IMR-90 (cell line): ENCODE measurements around the gene DCTN2. TPM values are rescaled to one million over a fixed set of nuclear protein-coding genes. Genes with fewer than 3 reads are reported as not detected.

Source experiments
- ATAC-seq: fragments of 200-7000 bp; cut with Tn5 transposase; 2 replicates; pipeline ENCODE4 v1.9.1; 2020; ENCODE audit warnings: low read depth, mild to moderate bottlenecking, moderate library complexity
- BruUV-seq: library from RNA; stranded (reverse); fragments of 400-500 nt; replicated peaks from 2 replicates; lab custom pipeline; 2021; lab: Mats Ljungman, UMichigan
- CTCF ChIA-PET: fragments of 300-600 bp; formaldehyde crosslinking; extraction: SDS; loops from one replicate; lab custom pipeline; 2021; ENCODE audit warnings: antibody characterized with exemption; lab: Yijun Ruan, JAX
- POLR2A ChIA-PET: fragments of 300-600 bp; sonication (Branson Sonifier 250); formaldehyde crosslinking; loops from one replicate; lab custom pipeline; 2022; ENCODE audit warnings: antibody characterized with exemption; ENCODE audit not compliant: unreplicated experiment; lab: Charles Lee
- DNase-seq: peaks from one replicate; pipeline ENCODE4 v3.0.0; 2013
- H2AFZ ChIP-seq: replicated peaks from 2 replicates; pipeline ENCODE3; 2013; ENCODE audit warnings: low read length, mild to moderate bottlenecking; ENCODE audit not compliant: poor library complexity
- H2AK5ac ChIP-seq: 2 replicates; pipeline ENCODE4 v1.6.1; 2013; ENCODE audit warnings: low read depth, low read length, inconsistent platforms
- H2AK9ac ChIP-seq: replicated peaks from 2 replicates; pipeline ENCODE3; 2013; ENCODE audit warnings: mild to moderate bottlenecking, low read depth, low read length, moderate library complexity; ENCODE audit not compliant: poor library complexity
- H2BK120ac ChIP-seq: 2 replicates; pipeline ENCODE4 v1.6.1; 2013; ENCODE audit warnings: low read depth, low read length, inconsistent platforms
- H2BK15ac ChIP-seq: 3 replicates; pipeline ENCODE4 v1.6.1; 2013; ENCODE audit warnings: low read depth, low read length, inconsistent platforms
- H2BK20ac ChIP-seq: 2 replicates; pipeline ENCODE4 v1.6.1; 2013; ENCODE audit warnings: low read depth, mild to moderate bottlenecking, inconsistent platforms, low read length, moderate library complexity
- H2BK5ac ChIP-seq: 2 replicates; pipeline ENCODE4 v1.6.1; 2013; ENCODE audit warnings: mild to moderate bottlenecking, low read depth, low read length, inconsistent platforms; ENCODE audit not compliant: poor library complexity, severe bottlenecking
- H3K14ac ChIP-seq: replicated peaks from 2 replicates; pipeline ENCODE4 v1.6.1; 2013; ENCODE audit warnings: low read depth, low read length, inconsistent platforms
- H3K18ac ChIP-seq: 2 replicates; pipeline ENCODE4 v1.6.1; 2013; ENCODE audit warnings: low read depth, low read length, control low read depth
- H3K23ac ChIP-seq: 2 replicates; pipeline ENCODE4 v1.6.1; 2013; ENCODE audit warnings: low read depth, low read length, inconsistent platforms
- H3K27ac ChIP-seq: 2 replicates; pipeline ENCODE4 v1.5.1; 2013; ENCODE audit warnings: mild to moderate bottlenecking, control low read depth, low read length; ENCODE audit not compliant: insufficient read depth
- H3K27me3 ChIP-seq: 2 replicates; pipeline ENCODE4 v1.6.1; 2013; ENCODE audit warnings: low read length; ENCODE audit not compliant: control insufficient read depth, insufficient read depth
- H3K36me3 ChIP-seq: 2 replicates; pipeline ENCODE4 v1.6.1; 2013; ENCODE audit warnings: low read length, mixed read lengths; ENCODE audit not compliant: control insufficient read depth, insufficient read depth
- H3K4ac ChIP-seq: 2 replicates; pipeline ENCODE4 v1.6.1; 2013; ENCODE audit warnings: low read depth, low read length, inconsistent platforms
- H3K4me1 ChIP-seq: 2 replicates; pipeline ENCODE4 v1.6.1; 2013; ENCODE audit warnings: low read length, mixed read lengths; ENCODE audit not compliant: control insufficient read depth, insufficient read depth
- H3K4me2 ChIP-seq: 2 replicates; pipeline ENCODE4 v1.6.1; 2013; ENCODE audit warnings: low read depth, mild to moderate bottlenecking, control low read depth, low read length, moderate library complexity
- H3K4me3 ChIP-seq: 2 replicates; pipeline ENCODE4 v1.5.1; 2013; ENCODE audit warnings: low read depth, mild to moderate bottlenecking, control low read depth, low read length, moderate library complexity; ENCODE audit not compliant: insufficient read depth
- H3K56ac ChIP-seq: 2 replicates; pipeline ENCODE4 v1.6.1; 2013; ENCODE audit warnings: low read length, inconsistent platforms; ENCODE audit not compliant: insufficient read depth; ENCODE audit errors: extremely low read depth
- H3K79me1 ChIP-seq, 2 experiments: 2 replicates each; pipeline ENCODE4 v1.6.1; 2013; ENCODE audit warnings: low read length in 2 of 2, inconsistent platforms in 1 of 2, low read depth in 1 of 2
- H3K9ac ChIP-seq: 2 replicates; pipeline ENCODE4 v1.6.1; 2013; ENCODE audit warnings: low read depth, low read length, control low read depth
- H3K9me1 ChIP-seq: 2 replicates; pipeline ENCODE4 v1.6.1; 2013; ENCODE audit warnings: low read length, inconsistent platforms; ENCODE audit not compliant: insufficient read depth
- H3K9me3 ChIP-seq: 2 replicates; pipeline ENCODE4 v1.6.1; 2013; ENCODE audit warnings: low read length; ENCODE audit not compliant: control insufficient read depth, insufficient read depth
- H4K20me1 ChIP-seq: 2 replicates; pipeline ENCODE4 v1.6.1; 2013; ENCODE audit warnings: low read length, inconsistent platforms; ENCODE audit not compliant: insufficient read depth
- H4K5ac ChIP-seq: 2 replicates; pipeline ENCODE4 v1.6.1; 2013; ENCODE audit warnings: mild to moderate bottlenecking, low read depth, low read length, control low read depth
- H4K8ac ChIP-seq, 2 experiments: 2 replicates each; pipeline ENCODE4 v1.6.1; 2013; ENCODE audit warnings: low read depth in 2 of 2, low read length in 2 of 2, control low read depth in 1 of 2, inconsistent platforms in 1 of 2
- H4K91ac ChIP-seq: 2 replicates; pipeline ENCODE4 v1.6.1; 2013; ENCODE audit warnings: low read depth, low read length, inconsistent platforms; ENCODE audit not compliant: insufficient read depth
- BHLHE40 ChIP-seq: fragments of 150-350 bp; IDR thresholded peaks from 2 replicates; pipeline ENCODE4 v1.6.1; 2016; ENCODE audit warnings: mild to moderate bottlenecking, low read depth, low read length
- CTCF ChIP-seq: conservative IDR thresholded peaks from 2 replicates; pipeline ENCODE4 v1.5.1; 2012; ENCODE audit warnings: mild to moderate bottlenecking, low read depth, low read length, improper control_type of control experiment
- MAZ ChIP-seq: IDR thresholded peaks from 2 replicates; pipeline ENCODE4 v1.6.1; 2012; ENCODE audit warnings: low read depth, mild to moderate bottlenecking, low read length, improper control_type of control experiment, moderate library complexity, borderline replicate concordance
- RAD21 ChIP-seq: IDR thresholded peaks from 2 replicates; pipeline ENCODE4 v1.6.1; 2012; ENCODE audit warnings: low read length, improper control_type of control experiment
- WGBS, 2 experiments: methylation state at CpG; one replicate each; pipeline versions ENCODE4 v1.1.5 to v1.1.7; 2013; ENCODE audit warnings: missing lambda C conversion rate in 2 of 2; ENCODE audit not compliant: insufficient read length in 1 of 2; ENCODE audit errors: extremely low coverage in 2 of 2; 5-methylcytosine and 5-hydroxymethylcytosine counted together
- dilution Hi-C: fragments of 300-500 bp; cut with HindIII; formaldehyde crosslinking; loops from one replicate; pipeline ENCODE4 v1.14.3; 2018; ENCODE audit warnings: low sequenced_read_pairs; ENCODE audit not compliant: unreplicated experiment
- in situ Hi-C: fragments of 300-500 bp; cut with MboI; formaldehyde crosslinking; loops from 3 replicates; pipeline ENCODE4 v1.14.3; 2019; ENCODE audit warnings: low sequenced_read_pairs, inconsistent platforms, mixed read lengths
- intact Hi-C: fragments of 100-400 bp; cut with micrococcal nuclease; formaldehyde crosslinking; loops from 2 replicates; pipeline ENCODE4 v1.10.0; 2022
- polyA plus RNA-seq, 3 experiments: library from polyadenylated mRNA; depleted of rRNA; stranded (reverse); fragments of >200 nt; gene quantifications; 2 replicates each; pipeline ENCODE4 v1.2.3, GENCODE V29; 2012; ENCODE audit warnings: low replicate concordance in 1 of 3
- total RNA-seq: library from RNA; depleted of rRNA; stranded (reverse); fragments of >200 nt; gene quantifications from 2 replicates; pipeline ENCODE4 v1.2.3, GENCODE V29; 2012

DCTN2 gene
- total and polyA plus RNA-seq, 2 of the 4 experiments (the other 2 are of a cell fraction): 125 to 130 TPM

- no peak overlapping the region for H3K27ac ChIP-seq
- ATAC-seq (no peak), DNase-seq (no peak)
- no peak overlapping the region for H3K23ac ChIP-seq
- peaks cover 30% of the 10 kb centered on the region for H3K27me3 ChIP-seq
- no peak overlapping the region for H2BK5ac ChIP-seq
- H4K20me1 ChIP-seq: no peaks in the 10 kb centered on the region
- no peak overlapping the region for H4K8ac ChIP-seq
- WGBS, 2 experiments: no CpG with 5 or more reads among the region's 1 CpG
- no peak overlapping the region for H3K9ac ChIP-seq
- ChIA-PET CTCF (interaction anchor here (1.0 to 1.6 kb wide), 2 partner anchors 11 to 23 kb away, joined by 3 read pairs; no protein-coding TSS in a partner anchor), POLR2A (no interaction called here)
- TF ChIP-seq BHLHE40 (no peak), MAZ (no peak), RAD21 (no peak), CTCF (no peak)
- H2BK120ac ChIP-seq: no peak overlapping the region
- H3K56ac ChIP-seq: no peak overlapping the region
- H3K9me3 ChIP-seq: no peaks in the 10 kb centered on the region
- in situ Hi-C loops: loop anchor here (5.0 to 10.0 kb wide), 2 partner anchors 40 to 153 kb away; partner anchors contain the start of gene AGAP2
- H3K4me1 ChIP-seq: no peaks in the 10 kb centered on the region
- no peak overlapping the region for H2AFZ ChIP-seq
- H3K4me3 ChIP-seq: no peak overlapping the region
- no peak overlapping the region for H3K4me2 ChIP-seq
- no peaks in the 10 kb centered on the region for H3K9me1 ChIP-seq
- no peak overlapping the region for H4K91ac ChIP-seq
- no peaks in the 10 kb centered on the region for H3K79me1 ChIP-seq
- no peak overlapping the region for H2BK15ac ChIP-seq
- H2AK5ac ChIP-seq: no peak overlapping the region
- no peak overlapping the region for H3K4ac ChIP-seq
- no peak overlapping the region for H3K18ac ChIP-seq
- BruUV-seq: no TSS peak
- H2BK20ac ChIP-seq: no peak overlapping the region
- no peak overlapping the region for H4K5ac ChIP-seq
- H3K36me3 ChIP-seq: no peaks in the 10 kb centered on the region
- dilution Hi-C loops: no loop called here
- no peak overlapping the region for H2AK9ac ChIP-seq
- intact Hi-C loops: loop anchor here (2.0 to 5.0 kb wide), 2 partner anchors 111 to 155 kb away; partner anchors contain the start of gene AGAP2
- H3K14ac ChIP-seq: no peak overlapping the region
These were observed 34.8 kb upstream of the DCTN2 start for GRCh38 chr12:57581802-57582201.
